Measurements from ENCODE around the gene JUN. TPM values are rescaled to one million over a fixed set of nuclear protein-coding genes. Genes with fewer than 3 reads are reported as not detected.

The JUN gene
- total RNA-seq, 1 experiment from 2014 or later: 14.2 TPM

GRCh38 chr1:58753431-58753866 lies 30.4 kb downstream of the JUN start:
- Histone ChIP-seq H3K79me1 (ENCODE audit: insufficient read depth, low read depth, low read length, poor library complexity, severe bottlenecking) (no peaks in the 10 kb centered on the region), H4K8ac (replicated peaks; ENCODE audit: insufficient read length, low read depth, low read length) (no peak overlapping the region), H3K4me2 (ENCODE audit: insufficient read depth, insufficient read length, low read length) (no peak overlapping the region), H3K27ac (ENCODE audit: insufficient read length, low read depth, low read length) (no peak overlapping the region), H4K91ac (ENCODE audit: insufficient read length, low read depth, low read length) (no peak overlapping the region), H3T11ph (ENCODE audit: low read length) (no peak overlapping the region), H2BK12ac (ENCODE audit: insufficient read length, low read depth, low read length) (no peak overlapping the region), H4K5ac (ENCODE audit: insufficient read length, low read depth, low read length) (no peak overlapping the region), H3K79me2 (ENCODE audit: insufficient read depth, low read length) (no peaks in the 10 kb centered on the region), H3K9me3 (ENCODE audit: control insufficient read depth, low read depth, low read length) (no peaks in the 10 kb centered on the region), H3K27me3 (ENCODE audit: insufficient read depth, low read length) (no peaks in the 10 kb centered on the region), H2BK120ac (ENCODE audit: low read depth, low read length, poor library complexity, severe bottlenecking) (no peak overlapping the region), H2BK5ac (ENCODE audit: insufficient read length, low read length) (no peak overlapping the region), H3K4me1 (ENCODE audit: insufficient read depth, low read length) (no peaks in the 10 kb centered on the region; the same call in 1 of the 2 replicates), H3K18ac (ENCODE audit: insufficient read length, low read depth, low read length) (no peak overlapping the region), H3K4ac (ENCODE audit: low read depth, low read length) (no peak overlapping the region), H3K23me2 (ENCODE audit: insufficient read length, low read depth, low read length, poor library complexity, severe bottlenecking) (no peaks in the 10 kb centered on the region), H3K9ac (ENCODE audit: extremely low read depth, insufficient read length, low read length) (no peak overlapping the region), H3K14ac (ENCODE audit: insufficient read depth, low read length) (no peak overlapping the region), H3K23ac (ENCODE audit: insufficient read length, low read depth, low read length) (no peak overlapping the region), H2BK15ac (ENCODE audit: low read depth, low read length) (no peak overlapping the region), H2AK5ac (ENCODE audit: insufficient read length, low read length) (no peak overlapping the region), H2AFZ (ENCODE audit: low read length) (no peak overlapping the region), H4K20me1 (ENCODE audit: control insufficient read depth, insufficient read depth, insufficient read length) (no peaks in the 10 kb centered on the region), H3K56ac (ENCODE audit: insufficient read length, low read depth, low read length) (no peak overlapping the region), H2BK20ac (ENCODE audit: low read depth, low read length, poor library complexity, severe bottlenecking) (no peak overlapping the region)
- no CpG with 5 or more reads among the region's 4 CpGs for WGBS (ENCODE audit: extremely low coverage, insufficient read length, low lambda C conversion rate)
- Mint-ChIP-seq H3K36me3 (ENCODE audit: insufficient read depth in 1 of 3, low read depth in 3 of 3) (no peaks in the 10 kb centered on the region), H3K27me3 (ENCODE audit: low read depth) (no peaks in the 10 kb centered on the region; the same call in 1 of the 2 replicates), H3K4me1 (peaks cover 9 to 10% of the 10 kb centered on the region in 2 experiments), H3K4me3 (no peak overlapping the region), H3K27ac (no peak overlapping the region), H3K9me3 (no peaks in the 10 kb centered on the region)
- no peak for DNase-seq
- no peak for TF ChIP-seq CTCF (conservative IDR thresholded peaks at IDR 0.05)

All from H9 (cell line).